ENCODE measurements around the gene DTD2. TPM values are rescaled to one million over a fixed set of nuclear protein-coding genes. Genes with fewer than 3 reads are reported as not detected.

The DTD2 gene
- total and polyA plus RNA-seq, 9 of the 15 experiments (the other 6 are each of a cell fraction or from before 2014, with no cell fraction given), result 3.8 to 24.1 (median 15.2) TPM

GRCh38 chr14:31435276-31435675 lies 22.0 kb downstream of the DTD2 start (continued):
- TF ChIP-seq SRSF9 (IDR thresholded peaks at IDR 0.05; ENCODE audit: borderline replicate concordance, low read depth, low read length) (no peak), SMAD3 (CRISPR knock-in tag; conservative IDR thresholded peaks at IDR 0.05) (no peak), NFIC (IDR thresholded peaks at IDR 0.05) (no peak), ZNF79 (CRISPR knock-in tag; IDR thresholded peaks at IDR 0.05; ENCODE audit: low read depth) (no peak), KLF10 (CRISPR knock-in tag; IDR thresholded peaks at IDR 0.05) (no peak)
- TF ChIP-seq, protein P1, sequence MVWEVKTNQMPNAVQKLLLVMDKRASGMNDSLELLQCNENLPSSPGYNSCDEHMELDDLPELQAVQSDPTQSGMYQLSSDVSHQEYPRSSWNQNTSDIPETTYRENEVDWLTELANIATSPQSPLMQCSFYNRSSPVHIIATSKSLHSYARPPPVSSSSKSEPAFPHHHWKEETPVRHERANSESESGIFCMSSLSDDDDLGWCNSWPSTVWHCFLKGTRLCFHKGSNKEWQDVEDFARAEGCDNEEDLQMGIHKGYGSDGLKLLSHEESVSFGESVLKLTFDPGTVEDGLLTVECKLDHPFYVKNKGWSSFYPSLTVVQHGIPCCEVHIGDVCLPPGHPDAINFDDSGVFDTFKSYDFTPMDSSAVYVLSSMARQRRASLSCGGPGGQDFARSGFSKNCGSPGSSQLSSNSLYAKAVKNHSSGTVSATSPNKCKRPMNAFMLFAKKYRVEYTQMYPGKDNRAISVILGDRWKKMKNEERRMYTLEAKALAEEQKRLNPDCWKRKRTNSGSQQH (CRISPR knock-in tag; IDR thresholded peaks at IDR 0.05), result no peak

DNA sequence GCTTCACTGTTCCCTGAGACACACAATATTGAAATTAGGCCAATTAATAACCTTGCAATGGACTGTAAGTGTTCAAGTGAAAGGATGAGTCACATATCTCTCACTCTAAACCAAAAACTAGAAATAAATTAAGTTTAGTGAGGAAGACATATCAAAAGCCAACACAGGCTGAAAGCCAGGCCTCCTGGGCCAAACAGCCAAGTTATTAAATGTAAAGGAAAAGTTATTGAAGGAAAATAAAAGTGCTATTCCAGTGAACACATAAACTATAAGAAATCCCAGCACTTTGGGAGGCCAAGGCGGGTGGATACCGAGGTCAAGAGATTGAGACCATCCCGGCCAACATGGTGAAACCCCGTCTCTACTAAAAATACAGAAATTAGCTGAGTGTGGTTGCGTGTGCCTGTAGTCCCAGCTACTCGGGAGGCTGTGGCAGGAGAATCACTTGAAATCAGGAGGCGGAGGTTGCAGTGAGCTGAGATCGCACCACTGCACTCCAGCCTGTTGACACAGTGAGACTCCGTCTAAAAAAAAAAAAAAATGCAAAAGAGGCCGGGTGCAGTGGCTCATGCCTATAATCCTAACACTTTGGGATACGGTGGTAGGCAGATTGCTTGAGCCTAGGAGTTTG lies 26.6 kb downstream of the DTD2 start:
- no peaks in the 10 kb centered on the region for H3K36me3 ChIP-seq (ENCODE audit: control insufficient read depth, insufficient read depth, low read length)
- WGBS (ENCODE audit: insufficient coverage, low coverage, missing lambda C conversion rate), result 83% methylated on average over 8 of the region's 11 CpGs
- H3K9me3 ChIP-seq (replicated peaks; ENCODE audit: control insufficient read depth, insufficient read depth, low read depth, low read length), result no peaks in the 10 kb centered on the region
- POLR2A ChIA-PET, result no interaction called here
- in situ Hi-C loops (cut with MboI), result no loop called here
- H3K9ac ChIP-seq (ENCODE audit: insufficient read depth in 1 of 2, low read depth in 2 of 2, low read length in 2 of 2), result no peak overlapping the region
- intact Hi-C loops (cut with micrococcal nuclease), result no loop called here
- no peak overlapping the region for H3K4me2 ChIP-seq (ENCODE audit: insufficient read depth, low read length)
- FAIRE-seq, result no peak
- H3K9me1 ChIP-seq (ENCODE audit: control insufficient read depth, insufficient read depth, low read length), result no peaks in the 10 kb centered on the region
- H4K20me1 ChIP-seq (replicated peaks; ENCODE audit: control insufficient read depth, insufficient read depth, low read length), result no peaks in the 10 kb centered on the region
- TF ChIP-seq, protein P2, sequence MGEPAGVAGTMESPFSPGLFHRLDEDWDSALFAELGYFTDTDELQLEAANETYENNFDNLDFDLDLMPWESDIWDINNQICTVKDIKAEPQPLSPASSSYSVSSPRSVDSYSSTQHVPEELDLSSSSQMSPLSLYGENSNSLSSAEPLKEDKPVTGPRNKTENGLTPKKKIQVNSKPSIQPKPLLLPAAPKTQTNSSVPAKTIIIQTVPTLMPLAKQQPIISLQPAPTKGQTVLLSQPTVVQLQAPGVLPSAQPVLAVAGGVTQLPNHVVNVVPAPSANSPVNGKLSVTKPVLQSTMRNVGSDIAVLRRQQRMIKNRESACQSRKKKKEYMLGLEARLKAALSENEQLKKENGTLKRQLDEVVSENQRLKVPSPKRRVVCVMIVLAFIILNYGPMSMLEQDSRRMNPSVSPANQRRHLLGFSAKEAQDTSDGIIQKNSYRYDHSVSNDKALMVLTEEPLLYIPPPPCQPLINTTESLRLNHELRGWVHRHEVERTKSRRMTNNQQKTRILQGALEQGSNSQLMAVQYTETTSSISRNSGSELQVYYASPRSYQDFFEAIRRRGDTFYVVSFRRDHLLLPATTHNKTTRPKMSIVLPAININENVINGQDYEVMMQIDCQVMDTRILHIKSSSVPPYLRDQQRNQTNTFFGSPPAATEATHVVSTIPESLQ (CRISPR knock-in tag; IDR thresholded peaks at IDR 0.05), result no peak
- TF ChIP-seq GABPB2 (CRISPR knock-in tag; conservative IDR thresholded peaks at IDR 0.05), result no peak
- no peak for TF ChIP-seq MTA1 (IDR thresholded peaks at IDR 0.05; ENCODE audit: borderline replicate concordance)
- TF ChIP-seq NFIC (IDR thresholded peaks at IDR 0.05), result no peak
- no peak for TF ChIP-seq ZBTB1 (CRISPR knock-in tag; IDR thresholded peaks at IDR 0.05; ENCODE audit: borderline replicate concordance, low read depth)
- TF ChIP-seq SRF (CRISPR knock-in tag; IDR thresholded peaks at IDR 0.05), result no peak
- TF ChIP-seq IRF9 (tag; IDR thresholded peaks at IDR 0.05), result no peak
- TF ChIP-seq SNRNP70 (optimal IDR thresholded peaks at IDR 0.05; ENCODE audit: low read depth, low read length), result no peak
- no peak for TF ChIP-seq ZNF408 (CRISPR knock-in tag; IDR thresholded peaks at IDR 0.05; ENCODE audit: low read depth)
- no peak for TF ChIP-seq ZNF384 (IDR thresholded peaks at IDR 0.05; ENCODE audit: low read depth, low read length)
- BruUV-seq (replicated peaks), result no TSS peak
- CTCF ChIA-PET (ENCODE audit: low intra/inter-chr PET ratio), result no interaction called here
- H3K27ac ChIP-seq (ENCODE audit: extremely low read depth, low read depth, low read length), result no peak overlapping the region
- no peaks in the 10 kb centered on the region for H3K27me3 ChIP-seq (ENCODE audit: control insufficient read depth in 2 of 2, insufficient read depth in 2 of 2, low read length in 2 of 2)
- ATAC-seq, result no peak
- no peaks in the 10 kb centered on the region for H3K79me2 ChIP-seq (ENCODE audit: control insufficient read depth, insufficient read depth, low read length)
- H3K4me3 ChIP-seq, result no peak overlapping the region
- DNase-seq (ENCODE audit: extremely low read depth in 1 of 4, low spot score in 3 of 4), result no peak
- no peaks in the 10 kb centered on the region for H3K4me1 ChIP-seq (replicated peaks in 1 of 2; ENCODE audit: control insufficient read depth in 2 of 2, insufficient read depth in 2 of 2, low read length in 2 of 2)
- no peak overlapping the region for H2AFZ ChIP-seq (ENCODE audit: low read depth, low read length)
